ENCODE data around the gene EZR. TPM values are rescaled to one million over a fixed set of nuclear protein-coding genes. Genes with fewer than 3 reads are reported as not detected.

EZR gene
- total and polyA plus RNA-seq, 2 of the 13 experiments (the other 11 are each of a cell fraction or from before 2014, with no cell fraction given) = 34.7 to 60.3 TPM

GRCh38 chr6:158825038-158825950, 6.1 kb upstream of the EZR start (continued):
- TF ChIP-seq ZNF569 (CRISPR knock-in tag; IDR thresholded peaks at IDR 0.05; ENCODE audit: borderline replicate concordance) = no peak
- no peak for TF ChIP-seq ZNF232 (CRISPR knock-in tag; IDR thresholded peaks at IDR 0.05; ENCODE audit: borderline replicate concordance)
- TF ChIP-seq NFYB (CRISPR knock-in tag; IDR thresholded peaks at IDR 0.05) = no peak
- TF ChIP-seq GTF3A (CRISPR knock-in tag; conservative IDR thresholded peaks at IDR 0.05) = no peak
- TF ChIP-seq THYN1 (CRISPR knock-in tag; IDR thresholded peaks at IDR 0.05; ENCODE audit: borderline replicate concordance, low read depth) = no peak
- no peak for TF ChIP-seq ZNF143 (CRISPR knock-in tag; IDR thresholded peaks at IDR 0.05)
- TF ChIP-seq SP2 (CRISPR knock-in tag; IDR thresholded peaks at IDR 0.05) = no peak
- no peak for TF ChIP-seq GATA4 (IDR thresholded peaks at IDR 0.05; ENCODE audit: borderline replicate concordance, low read depth)
- TF ChIP-seq PRDM15 (CRISPR knock-in tag; IDR thresholded peaks at IDR 0.05) = no peak
- TF ChIP-seq ZSCAN29 (CRISPR knock-in tag; conservative IDR thresholded peaks at IDR 0.05) = no peak
- TF ChIP-seq LCORL (IDR thresholded peaks at IDR 0.05) = no peak
- TF ChIP-seq LCORL (CRISPR knock-in tag; IDR thresholded peaks at IDR 0.05) = no peak
- TF ChIP-seq ZBTB34 (CRISPR knock-in tag; IDR thresholded peaks at IDR 0.05) = no peak
- TF ChIP-seq ZBTB10 (CRISPR knock-in tag; IDR thresholded peaks at IDR 0.05; ENCODE audit: borderline replicate concordance) = no peak
- TF ChIP-seq IKZF1 (IDR thresholded peaks at IDR 0.05) = no peak
- no peak for TF ChIP-seq SP5 (CRISPR knock-in tag; IDR thresholded peaks at IDR 0.05; ENCODE audit: borderline replicate concordance, low read depth)
- no peak for TF ChIP-seq ZNF503 (CRISPR knock-in tag; IDR thresholded peaks at IDR 0.05)
- TF ChIP-seq MAFF (IDR thresholded peaks at IDR 0.05; ENCODE audit: low read depth, low read length) = no peak
